H1 (cell line): ENCODE results near the gene NEGR1. TPM values are rescaled to one million over a fixed set of nuclear protein-coding genes. Genes with fewer than 3 reads are reported as not detected.

Source experiments
- ASH2L ChIP-seq: fragments of 200-600, 300-600 bp; sonication (generic); IDR thresholded peaks from one replicate; pipeline ENCODE4 v1.7.1; 2017; ENCODE audit warnings: low read length
- ATF2 ChIP-seq: IDR thresholded peaks from 2 replicates; pipeline ENCODE4 v1.6.1; 2012; ENCODE audit warnings: low read length, inconsistent platforms
- BACH1 ChIP-seq: IDR thresholded peaks from 2 replicates; pipeline ENCODE4 v1.6.1; 2012; ENCODE audit warnings: low read length, improper control_type of control experiment
- CHD2 ChIP-seq: IDR thresholded peaks from 2 replicates; pipeline ENCODE4 v1.6.1; 2012; ENCODE audit warnings: low read length, improper control_type of control experiment
- CHD7 ChIP-seq: fragments of 300-600 bp; sonication (generic); IDR thresholded peaks from 2 replicates; pipeline ENCODE4 v1.7.1; 2012; ENCODE audit warnings: low read length, moderate library complexity, mild to moderate bottlenecking, inconsistent platforms; ENCODE audit not compliant: insufficient replicate concordance
- EGR1 ChIP-seq: IDR thresholded peaks from 2 replicates; pipeline ENCODE4 v1.6.1; 2011; ENCODE audit warnings: low read depth, low read length, borderline replicate concordance
- GABPA ChIP-seq: IDR thresholded peaks from 2 replicates; pipeline ENCODE4 v1.6.1; 2011; ENCODE audit warnings: mild to moderate bottlenecking, low read length, moderate library complexity, borderline replicate concordance; ENCODE audit not compliant: insufficient read depth
- SRF ChIP-seq: IDR thresholded peaks from 2 replicates; pipeline ENCODE4 v1.6.1; 2011; ENCODE audit warnings: mild to moderate bottlenecking, low read depth, low read length, moderate library complexity
- TAF7 ChIP-seq: optimal IDR thresholded peaks from 2 replicates; pipeline ENCODE3; 2011; ENCODE audit warnings: low read depth, mild to moderate bottlenecking, inconsistent platforms, low read length, moderate library complexity, borderline replicate concordance
- polyA plus RNA-seq, 7 experiments: library from polyadenylated mRNA; depleted of rRNA in 3 of 7; stranded (reverse) in 5 of 7; unstranded in 2 of 7; fragments of >200 nt in 5 of 7; fragments of 200-250 nt in 2 of 7; gene quantifications; 1 replicate in 5 of 7; 2 replicates in 1 of 7; 4 replicates in 1 of 7; pipeline versions ENCODE4 v1.2.1 to v1.2.3, GENCODE V29; 2011 to 2013; ENCODE audit warnings: missing spikeins in 2 of 7, mixed read lengths in 2 of 7
- total RNA-seq: library from RNA; stranded (reverse); fragmentation: NEBNext Ultra II Directional; extraction: Animal tissue kit (Norgen Biotek cat#: 25700); gene quantifications from 2 replicates; pipeline ENCODE4 v1.2.1, GENCODE V29; 2021

NEGR1 gene
- total and polyA plus RNA-seq, 2 of the 8 experiments (the other 6 are each of a cell fraction or from before 2014, with no cell fraction given), result 0.71 to 1.3 TPM

GRCh38 chr1:71638081-71638766 lies 644.1 kb downstream of the NEGR1 start (continued):
- TF ChIP-seq CHD7, result no peak
- no peak for TF ChIP-seq ATF2
- no peak for TF ChIP-seq BACH1
- no peak for TF ChIP-seq EGR1
- no peak for TF ChIP-seq SRF
- TF ChIP-seq GABPA, result no peak
- no peak for TF ChIP-seq CHD2
- no peak for TF ChIP-seq TAF7
- no peak for TF ChIP-seq ASH2L
